GM12878 (cell line): ENCODE measurements around the gene ZNF672. TPM values are rescaled to one million over a fixed set of nuclear protein-coding genes. Genes with fewer than 3 reads are reported as not detected.
"Not testable (repeated sequence)": the region's sequence is repeated elsewhere in the genome, so short reads cannot be mapped to it uniquely, and the experiment has no call there.

ENCODE experiments used
- ATAC-seq: fragments of 200-7000 bp; cut with Tn5 transposase; 3 replicates; pipeline ENCODE4 v1.9.1; 2020; ENCODE audit warnings: mild to moderate bottlenecking, moderate library complexity
- BruUV-seq: library from RNA; stranded (reverse); fragments of 400-500 nt; replicated peaks from 2 replicates; lab custom pipeline; 2021; lab: Mats Ljungman, UMichigan
- CTCF ChIA-PET: fragments of 300-600 bp; sonication (Branson Sonifier 250); formaldehyde crosslinking; extraction: SDS; loops from one replicate; lab custom pipeline; 2021; ENCODE audit warnings: inconsistent platforms; lab: Yijun Ruan, JAX
- POLR2A ChIA-PET: fragments of 350-600 bp; formaldehyde crosslinking; extraction: SDS; loops from one replicate; lab custom pipeline; 2021; ENCODE audit warnings: inconsistent platforms; lab: Charles Lee
- RAD21 ChIA-PET: fragments of 300-600 bp; sonication (Branson Sonifier 250); formaldehyde crosslinking; loops from one replicate; lab custom pipeline; 2023; ENCODE audit warnings: antibody characterized with exemption; ENCODE audit not compliant: unreplicated experiment; lab: Charles Lee
- SMC1A ChIA-PET: fragments of 300-600 bp; sonication (Branson Sonifier 250); formaldehyde crosslinking; loops from one replicate; lab custom pipeline; 2023; ENCODE audit not compliant: unreplicated experiment, uncharacterized antibody; lab: Charles Lee
- DNase-seq: peaks from one replicate; pipeline ENCODE4 v3.0.0-alpha.2; 2011; ENCODE audit warnings: low read depth, low spot score
- FAIRE-seq: peaks from 3 replicates; lab custom pipeline; 2011; peaks lifted over from hg19 to GRCh38; lab: Jason Lieb, UNC
- H2AFZ ChIP-seq: 2 replicates; pipeline ENCODE4 v1.6.0; 2011; ENCODE audit warnings: low read depth, low read length, control low read depth; ENCODE audit not compliant: control insufficient read depth
- H3K27ac ChIP-seq: 2 replicates; pipeline ENCODE4 v1.5.1; 2011; ENCODE audit warnings: control low read depth; ENCODE audit not compliant: control insufficient read depth, insufficient read depth
- H3K27me3 ChIP-seq, 2 experiments: replicated peaks in 1 of 2; 2 replicates each; pipeline versions ENCODE4 v1.6.0 to v1.6.1; 2011; ENCODE audit warnings: low read length in 1 of 2; ENCODE audit not compliant: control insufficient read depth in 2 of 2, insufficient read depth in 2 of 2
- H3K36me3 ChIP-seq, 2 experiments: 2 replicates each; pipeline ENCODE4 v1.5.1; 2011; ENCODE audit warnings: low read length in 1 of 2; ENCODE audit not compliant: control insufficient read depth in 2 of 2, insufficient read depth in 2 of 2
- H3K4me1 ChIP-seq: 2 replicates; pipeline ENCODE4 v1.6.1; 2011; ENCODE audit warnings: mild to moderate bottlenecking, low read length, moderate library complexity, mixed read lengths; ENCODE audit not compliant: control insufficient read depth, insufficient read depth
- H3K4me2 ChIP-seq: 2 replicates; pipeline ENCODE4 v1.6.0; 2011; ENCODE audit warnings: control low read depth; ENCODE audit not compliant: control insufficient read depth, insufficient read depth
- H3K4me3 ChIP-seq: fragments of 200-600 bp; sonication (generic); 2 replicates; pipeline ENCODE4 v1.5.1; 2016
- H3K79me2 ChIP-seq: 2 replicates; pipeline ENCODE4 v1.6.0; 2011; ENCODE audit warnings: low read length; ENCODE audit not compliant: control insufficient read depth, insufficient read depth
- H3K9ac ChIP-seq: 2 replicates; pipeline ENCODE4 v1.8.0; 2011; ENCODE audit warnings: low read length, control low read depth, mixed read lengths; ENCODE audit not compliant: control insufficient read depth, insufficient read depth
- H3K9me3 ChIP-seq: replicated peaks from 3 replicates; pipeline ENCODE4 v1.5.1; 2011; ENCODE audit warnings: mild to moderate bottlenecking, low read length; ENCODE audit not compliant: control insufficient read depth, insufficient read depth
- H4K20me1 ChIP-seq: 2 replicates; pipeline ENCODE4 v1.6.0; 2011; ENCODE audit not compliant: control insufficient read depth, insufficient read depth
- CHD4 ChIP-seq: fragments of 200-600 bp; sonication (generic); IDR thresholded peaks from 2 replicates; pipeline ENCODE4 v1.6.1; 2016; ENCODE audit warnings: mild to moderate bottlenecking
- EED ChIP-seq: sonication (generic); IDR thresholded peaks from 2 replicates; pipeline ENCODE4 v1.6.1; 2016; ENCODE audit warnings: antibody characterized with exemption, low read depth
- JUND ChIP-seq: IDR thresholded peaks from 2 replicates; pipeline ENCODE4 v1.6.1; 2012; ENCODE audit warnings: low read depth, mild to moderate bottlenecking, low read length, improper control_type of control experiment, moderate library complexity
- KLF5 ChIP-seq: fragments of 450-650 bp; IDR thresholded peaks from 2 replicates; pipeline ENCODE4 v1.6.1; 2014; ENCODE audit warnings: mild to moderate bottlenecking; ENCODE audit not compliant: partially characterized antibody
- MEF2A ChIP-seq: IDR thresholded peaks from 2 replicates; pipeline ENCODE4 v1.6.1; 2011; ENCODE audit warnings: low read depth, mild to moderate bottlenecking, low read length, moderate library complexity; ENCODE audit not compliant: insufficient read depth
- MEF2B ChIP-seq: fragments of 450-650 bp; IDR thresholded peaks from 2 replicates; pipeline ENCODE4 v1.6.1; 2018; ENCODE audit warnings: mild to moderate bottlenecking, moderate library complexity; ENCODE audit not compliant: partially characterized antibody, poor library complexity, severe bottlenecking
- MTA2 ChIP-seq: fragments of 450-650 bp; IDR thresholded peaks from 2 replicates; pipeline ENCODE4 v1.6.1; 2016; ENCODE audit warnings: low read depth, mild to moderate bottlenecking, moderate library complexity
- MXI1 ChIP-seq: fragments of 150-350 bp; IDR thresholded peaks from 2 replicates; pipeline ENCODE4 v1.6.1; 2011; ENCODE audit warnings: low read depth, mild to moderate bottlenecking, inconsistent platforms, low read length, improper control_type of control experiment
- NFIC ChIP-seq: IDR thresholded peaks from 2 replicates; pipeline ENCODE4 v1.6.1; 2012; ENCODE audit warnings: low read depth, mild to moderate bottlenecking, inconsistent platforms, low read length, moderate library complexity
- NFXL1 ChIP-seq: fragments of 450-650 bp; IDR thresholded peaks from 2 replicates; pipeline ENCODE4 v1.6.1; 2017; ENCODE audit warnings: antibody characterized with exemption, mild to moderate bottlenecking, borderline replicate concordance
- NR2C2 ChIP-seq: IDR thresholded peaks from 2 replicates; pipeline ENCODE4 v1.6.1; 2011; ENCODE audit warnings: borderline replicate concordance, low read depth; ENCODE audit not compliant: control insufficient read depth, insufficient read length
- PML ChIP-seq: IDR thresholded peaks from 2 replicates; pipeline ENCODE4 v1.6.1; 2012; ENCODE audit warnings: low read length, inconsistent platforms
- SRF ChIP-seq, 2 experiments: IDR thresholded peaks; 2 replicates each; pipeline ENCODE4 v1.6.1; 2011; ENCODE audit warnings: low read depth in 2 of 2, low read length in 2 of 2, mild to moderate bottlenecking in 1 of 2, moderate library complexity in 1 of 2
- TARDBP ChIP-seq: IDR thresholded peaks from 2 replicates; pipeline ENCODE4 v1.6.1; 2016; ENCODE audit warnings: borderline replicate concordance
- TBL1XR1 ChIP-seq: IDR thresholded peaks from 2 replicates; pipeline ENCODE4 v1.6.1; 2012; ENCODE audit warnings: low read depth, low read length, improper control_type of control experiment
- WRNIP1 ChIP-seq: IDR thresholded peaks from 2 replicates; pipeline ENCODE4 v1.6.1; 2011; ENCODE audit warnings: low read depth, low read length, improper control_type of control experiment, borderline replicate concordance
- YY1 ChIP-seq: IDR thresholded peaks from 2 replicates; pipeline ENCODE4 v1.6.1; 2011; ENCODE audit warnings: low read depth, mild to moderate bottlenecking, low read length
- ZNF274 ChIP-seq: IDR thresholded peaks from one replicate; pipeline ENCODE4 v1.8.0; 2011; ENCODE audit not compliant: insufficient read length, insufficient read depth
- WGBS: methylation state at CpG from one replicate; pipeline ENCODE4 v1.1.6; 2016; ENCODE audit warnings: low lambda C conversion rate; ENCODE audit not compliant: insufficient replicate concordance, insufficient coverage; ENCODE audit errors: missing lambda C conversion rate; 5-methylcytosine and 5-hydroxymethylcytosine counted together
- in situ Hi-C: fragments of 300-500 bp; cut with MboI; formaldehyde crosslinking; loops from 9 replicates; pipeline ENCODE4 v1.14.3; 2018; ENCODE audit warnings: mixed read lengths
- intact Hi-C: fragments of 100-400 bp; cut with micrococcal nuclease; formaldehyde crosslinking; loops from one replicate; pipeline ENCODE4 v1.14.2; 2022; ENCODE audit not compliant: unreplicated experiment
- polyA plus RNA-seq, 11 experiments: library from polyadenylated mRNA; depleted of rRNA in 4 of 11; unstranded in 6 of 11; stranded (reverse) in 5 of 11; fragments of >200 nt; fragmentation: Nextera tagmentation in 4 of 11; fragmentation: Illumina TruSeq in 1 of 11; extraction: Ambion mirVana in 4 of 11; extraction: Trizol in 1 of 11; gene quantifications; 1 replicate in 1 of 11; 2 replicates in 10 of 11; pipeline versions ENCODE4 v1.2.1 to v1.2.3, GENCODE V29; 2011 to 2016; ENCODE audit warnings: inconsistent platforms in 2 of 11, missing spikeins in 2 of 11, low read depth in 1 of 11
- total RNA-seq, 4 experiments: library from RNA; depleted of rRNA in 3 of 4; stranded (reverse); fragments of >200 nt in 3 of 4; fragmentation: Illumina TruSeq in 1 of 4; extraction: Trizol in 1 of 4; gene quantifications; 2 replicates each; pipeline versions ENCODE4 v1.2.1 to v1.2.3, GENCODE V29; 2013 to 2021
- TF ChIP-seq, protein P1 (sequence below): fragments of 450-650 bp; conservative IDR thresholded peaks from 2 replicates; pipeline ENCODE4 v1.6.1; 2017; ENCODE audit warnings: mild to moderate bottlenecking, moderate library complexity
- TF ChIP-seq, protein P2 (sequence below): fragments of 450-650 bp; IDR thresholded peaks from 2 replicates; pipeline ENCODE4 v1.6.1; 2018; ENCODE audit warnings: borderline replicate concordance, mild to moderate bottlenecking; ENCODE audit not compliant: partially characterized antibody

ZNF672 gene
- total and polyA plus RNA-seq, 10 of the 15 experiments (the other 5 are each of a cell fraction or from before 2014, with no cell fraction given), result 2.9 to 51.3 (median 39.8) TPM

DNA sequence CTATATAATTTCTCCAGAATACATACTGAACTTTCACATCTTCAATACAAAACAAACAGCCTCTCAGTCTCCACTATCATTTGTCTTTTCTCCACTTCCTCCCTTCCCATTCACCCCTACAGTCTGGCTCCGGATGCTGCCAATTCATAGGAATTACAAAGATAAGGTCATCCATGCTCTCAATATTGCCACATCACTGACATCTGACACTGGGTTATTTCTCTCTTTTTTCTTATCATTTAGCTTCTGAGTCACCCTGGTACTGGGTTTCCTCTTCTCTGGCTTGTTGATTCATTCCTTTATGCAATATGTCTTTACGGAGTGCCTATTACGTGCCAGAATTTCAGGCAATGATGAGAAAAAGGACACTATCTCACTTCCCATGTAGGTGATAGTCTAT, 9.2 kb upstream of the ZNF672 start:
- FAIRE-seq, result no peak
- in situ Hi-C loops, result no loop called here
- no peak overlapping the region for H2AFZ ChIP-seq

DNA sequence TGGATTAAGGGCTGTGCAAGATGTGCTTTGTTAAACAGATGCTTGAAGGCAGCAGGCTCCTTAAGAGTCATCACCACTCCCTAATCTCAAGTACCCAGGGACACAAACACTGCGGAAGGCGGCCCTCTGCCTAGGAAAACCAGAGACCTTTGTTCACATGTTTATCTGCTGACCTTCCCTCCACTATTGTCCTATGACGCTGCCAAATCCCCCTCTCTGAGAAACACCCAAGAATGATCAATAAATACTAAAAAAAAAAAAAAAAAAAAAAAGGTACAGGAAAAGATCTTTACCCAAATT, 7.4 kb upstream of the ZNF672 start:
- in situ Hi-C loops, H3K4me2 ChIP-seq, intact Hi-C loops, H3K27ac ChIP-seq, CTCF ChIA-PET, H3K27me3 ChIP-seq, H3K79me2 ChIP-seq, H3K36me3 ChIP-seq, H3K4me3 ChIP-seq, H3K9ac ChIP-seq, FAIRE-seq, RAD21 ChIA-PET, H3K9me3 ChIP-seq, ATAC-seq, BruUV-seq, SMC1A ChIA-PET, H2AFZ ChIP-seq, H4K20me1 ChIP-seq, H3K4me1 ChIP-seq, DNase-seq: not testable (repeated sequence)
- POLR2A ChIA-PET, result interaction anchor here (0.6 kb wide), 1 partner anchor 50 kb away, joined by 3 read pairs; no protein-coding TSS in a partner anchor
- WGBS, result 57% methylated on average over 3 of the region's 3 CpGs

More for the DNA sequence above, 9.2 kb upstream of the ZNF672 start:
- no peaks in the 10 kb centered on the region for H4K20me1 ChIP-seq
- H3K4me2 ChIP-seq, result no peak overlapping the region
- POLR2A ChIA-PET, result interaction anchor here (1.3 to 5.2 kb wide), 3 partner anchors 9 to 77 kb away, joined by 7 to 83 read pairs (median 27); partner anchors contain the start of genes PGBD2, ZNF672 and ZNF692
- 67% methylated on average over 3 of the region's 3 CpGs for WGBS
- no peak for TF ChIP-seq ZNF274
- no peak for TF ChIP-seq JUND
- no peak for TF ChIP-seq CHD4
- no peak for TF ChIP-seq WRNIP1
- no peak for TF ChIP-seq PML
- TF ChIP-seq, protein P1, sequence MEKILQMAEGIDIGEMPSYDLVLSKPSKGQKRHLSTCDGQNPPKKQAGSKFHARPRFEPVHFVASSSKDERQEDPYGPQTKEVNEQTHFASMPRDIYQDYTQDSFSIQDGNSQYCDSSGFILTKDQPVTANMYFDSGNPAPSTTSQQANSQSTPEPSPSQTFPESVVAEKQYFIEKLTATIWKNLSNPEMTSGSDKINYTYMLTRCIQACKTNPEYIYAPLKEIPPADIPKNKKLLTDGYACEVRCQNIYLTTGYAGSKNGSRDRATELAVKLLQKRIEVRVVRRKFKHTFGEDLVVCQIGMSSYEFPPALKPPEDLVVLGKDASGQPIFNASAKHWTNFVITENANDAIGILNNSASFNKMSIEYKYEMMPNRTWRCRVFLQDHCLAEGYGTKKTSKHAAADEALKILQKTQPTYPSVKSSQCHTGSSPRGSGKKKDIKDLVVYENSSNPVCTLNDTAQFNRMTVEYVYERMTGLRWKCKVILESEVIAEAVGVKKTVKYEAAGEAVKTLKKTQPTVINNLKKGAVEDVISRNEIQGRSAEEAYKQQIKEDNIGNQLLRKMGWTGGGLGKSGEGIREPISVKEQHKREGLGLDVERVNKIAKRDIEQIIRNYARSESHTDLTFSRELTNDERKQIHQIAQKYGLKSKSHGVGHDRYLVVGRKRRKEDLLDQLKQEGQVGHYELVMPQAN, result no peak
- TF ChIP-seq KLF5, result no peak
- no peak for TF ChIP-seq NFXL1
- no peak for TF ChIP-seq TBL1XR1
- no peak for TF ChIP-seq MEF2A
- no peak for TF ChIP-seq MTA2
- no peak for TF ChIP-seq SRF (IDR thresholded peaks at IDR 0.05; ENCODE audit: low read depth in 2 of 2, low read length in 2 of 2)
- no peak for TF ChIP-seq YY1
- TF ChIP-seq MEF2B, result no peak
- no peak for TF ChIP-seq TARDBP
- no peak for TF ChIP-seq MXI1
- TF ChIP-seq EED, result no peak
- TF ChIP-seq, protein P2, sequence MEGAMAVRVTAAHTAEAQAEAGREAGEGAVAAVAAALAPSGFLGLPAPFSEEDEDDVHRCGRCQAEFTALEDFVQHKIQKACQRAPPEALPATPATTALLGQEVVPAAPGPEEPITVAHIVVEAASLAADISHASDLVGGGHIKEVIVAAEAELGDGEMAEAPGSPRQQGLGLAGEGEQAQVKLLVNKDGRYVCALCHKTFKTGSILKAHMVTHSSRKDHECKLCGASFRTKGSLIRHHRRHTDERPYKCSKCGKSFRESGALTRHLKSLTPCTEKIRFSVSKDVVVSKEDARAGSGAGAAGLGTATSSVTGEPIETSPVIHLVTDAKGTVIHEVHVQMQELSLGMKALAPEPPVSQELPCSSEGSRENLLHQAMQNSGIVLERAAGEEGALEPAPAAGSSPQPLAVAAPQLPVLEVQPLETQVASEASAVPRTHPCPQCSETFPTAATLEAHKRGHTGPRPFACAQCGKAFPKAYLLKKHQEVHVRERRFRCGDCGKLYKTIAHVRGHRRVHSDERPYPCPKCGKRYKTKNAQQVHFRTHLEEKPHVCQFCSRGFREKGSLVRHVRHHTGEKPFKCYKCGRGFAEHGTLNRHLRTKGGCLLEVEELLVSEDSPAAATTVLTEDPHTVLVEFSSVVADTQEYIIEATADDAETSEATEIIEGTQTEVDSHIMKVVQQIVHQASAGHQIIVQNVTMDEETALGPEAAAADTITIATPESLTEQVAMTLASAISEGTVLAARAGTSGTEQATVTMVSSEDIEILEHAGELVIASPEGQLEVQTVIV, result no peak
- TF ChIP-seq NFIC, result no peak
- TF ChIP-seq NR2C2, result no peak
- ATAC-seq, result no peak
- H3K4me1 ChIP-seq, result peaks cover 10% of the 10 kb centered on the region
- RAD21 ChIA-PET, result interaction anchor here (1.0 to 4.4 kb wide), 4 partner anchors 9 to 44 kb away, joined by 3 to 46 read pairs (median 4); partner anchors contain the start of gene ZNF672
- no peak overlapping the region for H3K4me3 ChIP-seq
- H3K27ac ChIP-seq, result no peak overlapping the region
- peaks cover 0 to 3% of the 10 kb centered on the region in 2 experiments; a peak in 1 of 4 replicates for H3K36me3 ChIP-seq
- SMC1A ChIA-PET, result interaction anchor here (1.6 to 4.8 kb wide), 2 partner anchors 9 kb away, joined by 7 to 48 read pairs; partner anchors contain the start of gene ZNF672
- H3K27me3 ChIP-seq, result no peaks in the 10 kb centered on the region
- intact Hi-C loops, result no loop called here
- no peak overlapping the region for H3K9ac ChIP-seq
- BruUV-seq, result no TSS peak
- CTCF ChIA-PET, result interaction anchor here (1.0 to 5.2 kb wide), 2 partner anchors 9 to 13 kb away, joined by 6 to 79 read pairs; partner anchors contain the start of gene ZNF672
- H3K9me3 ChIP-seq, result no peaks in the 10 kb centered on the region
- peaks cover 18% of the 10 kb centered on the region for H3K79me2 ChIP-seq
- DNase-seq, result no peak
